HCT116 (cell line): ENCODE measurements around the gene HRG. TPM values are rescaled to one million over a fixed set of nuclear protein-coding genes. Genes with fewer than 3 reads are reported as not detected.

ENCODE experiments used
- ATAC-seq: fragments of 200-7000 bp; cut with Tn5 transposase; 2 replicates; pipeline ENCODE4 v1.9.1; 2020; ENCODE audit warnings: mild to moderate bottlenecking, moderate library complexity
- BruUV-seq: library from RNA; stranded (reverse); fragments of 400-500 nt; replicated peaks from 2 replicates; lab custom pipeline; 2021; lab: Mats Ljungman, UMichigan
- CTCF ChIA-PET: fragments of 300-600 bp; sonication (Branson Sonifier 250); formaldehyde crosslinking; loops from one replicate; lab custom pipeline; 2021; ENCODE audit warnings: antibody characterized with exemption; lab: Charles Lee
- POLR2A ChIA-PET: fragments of 300-600, 350-600 bp; sonication (Branson Sonifier 250); formaldehyde crosslinking; loops from one replicate; lab custom pipeline; 2021; ENCODE audit warnings: antibody characterized with exemption; lab: Charles Lee
- RAD21 ChIA-PET, 2 experiments: fragments of 300-600 bp; sonication (Branson Sonifier 250); formaldehyde crosslinking; loops; one replicate each; lab custom pipeline; 2023; ENCODE audit warnings: low total read pairs in 2 of 2; ENCODE audit not compliant: uncharacterized antibody in 2 of 2, unreplicated experiment in 2 of 2, low non-redundant PET in 1 of 2; lab: Charles Lee
- DNase-seq: peaks from one replicate; pipeline ENCODE4 v3.0.0-alpha.2; 2010; ENCODE audit warnings: low read depth, low spot score
- H2AFZ ChIP-seq: fragments of 200-600 bp; shearing (Covaris generic), sonication (generic); 2 replicates; pipeline ENCODE4 v1.6.1; 2017; ENCODE audit warnings: low read depth, mixed run types, mixed read lengths, antibody characterized with exemption, low read length; ENCODE audit not compliant: poor library complexity, severe bottlenecking
- H3K27ac ChIP-seq: 2 replicates; pipeline ENCODE4 v1.5.1; 2012; ENCODE audit warnings: low read depth, low read length
- H3K27me3 ChIP-seq: fragments of 200-600 bp; sonication (generic); 2 replicates; pipeline ENCODE4 v1.6.1; 2016; ENCODE audit warnings: mixed run types, low read length, mixed read lengths; ENCODE audit not compliant: insufficient read depth
- H3K36me3 ChIP-seq, 2 experiments: fragments of 200-500 bp in 1 of 2; fragments of 200-600 bp in 1 of 2; sonication (Bioruptor generic) in 1 of 2; sonication (generic) in 1 of 2; 2 replicates each; pipeline versions ENCODE4 v1.5.1 to v1.6.1; 2014 to 2016; ENCODE audit warnings: low read length in 2 of 2, inconsistent platforms in 1 of 2, mixed read lengths in 1 of 2, mixed run types in 1 of 2; ENCODE audit not compliant: insufficient read depth in 2 of 2, control insufficient read depth in 1 of 2
- H3K4me1 ChIP-seq, 2 experiments: fragments of 200-600 bp in 1 of 2; sonication (generic) in 1 of 2; 2 replicates each; pipeline versions ENCODE4 v1.5.1 to v1.6.1; 2012 to 2017; ENCODE audit warnings: low read length in 2 of 2, inconsistent platforms in 1 of 2, mild to moderate bottlenecking in 1 of 2, mixed read lengths in 1 of 2, mixed run types in 1 of 2, moderate library complexity in 1 of 2; ENCODE audit not compliant: insufficient read depth in 2 of 2, control insufficient read depth in 1 of 2
- H3K4me2 ChIP-seq: fragments of 200-600 bp; sonication (generic); 2 replicates; pipeline ENCODE4 v1.6.1; 2017; ENCODE audit warnings: mixed run types, low read length, mixed read lengths
- H3K4me3 ChIP-seq, 2 experiments: fragments of 200-600 bp in 1 of 2; sonication (generic) in 1 of 2; replicated peaks in 1 of 2; 2 replicates each; pipeline ENCODE4 v1.5.1; 2011 to 2016; ENCODE audit warnings: low read length in 2 of 2, control low read depth in 1 of 2, low read depth in 1 of 2, mild to moderate bottlenecking in 1 of 2, mixed read lengths in 1 of 2, mixed run types in 1 of 2
- H3K79me2 ChIP-seq: fragments of 200-600 bp; sonication (generic); 2 replicates; pipeline ENCODE4 v1.6.1; 2017; ENCODE audit warnings: mild to moderate bottlenecking, mixed run types, low read length, moderate library complexity, mixed read lengths; ENCODE audit not compliant: insufficient read depth
- H3K9ac ChIP-seq: fragments of 200-600 bp; sonication (generic); 2 replicates; pipeline ENCODE4 v1.6.1; 2016; ENCODE audit warnings: low read length, mixed read lengths
- H3K9me2 ChIP-seq: fragments of 200-600 bp; sonication (generic), shearing (Covaris generic); 2 replicates; pipeline ENCODE4 v1.6.1; 2017; ENCODE audit warnings: mixed run types, mild to moderate bottlenecking, moderate library complexity; ENCODE audit not compliant: insufficient read depth
- H3K9me3 ChIP-seq, 2 experiments: fragments of 200-500 bp in 1 of 2; fragments of 200-600 bp in 1 of 2; sonication (Bioruptor generic) in 1 of 2; sonication (generic) in 1 of 2; 2 replicates each; pipeline ENCODE4 v1.6.1; 2014 to 2017; ENCODE audit warnings: low read length in 2 of 2, mixed read lengths in 2 of 2, inconsistent platforms in 1 of 2, low read depth in 1 of 2, mild to moderate bottlenecking in 1 of 2, mixed run types in 1 of 2, moderate library complexity in 1 of 2; ENCODE audit not compliant: control insufficient read depth in 1 of 2, insufficient read depth in 1 of 2
- H4K20me1 ChIP-seq: fragments of 200-600 bp; sonication (generic), shearing (Covaris generic); 2 replicates; pipeline ENCODE4 v1.6.1; 2017; ENCODE audit warnings: mixed run types, mild to moderate bottlenecking, moderate library complexity; ENCODE audit not compliant: insufficient read depth
- CEBPB ChIP-seq: IDR thresholded peaks from 2 replicates; pipeline ENCODE4 v1.6.1; 2012; ENCODE audit warnings: low read depth
- EZH2phosphoT487 ChIP-seq: fragments of 200-600 bp; IDR thresholded peaks from 2 replicates; pipeline ENCODE4 v1.6.1; 2018; ENCODE audit warnings: antibody characterized with exemption, borderline replicate concordance
- JUND ChIP-seq: IDR thresholded peaks from 2 replicates; pipeline ENCODE4 v1.6.1; 2012
- POLR2A ChIP-seq: IDR thresholded peaks from 2 replicates; pipeline ENCODE4 v1.7.0; 2011; ENCODE audit warnings: borderline replicate concordance; ENCODE audit not compliant: insufficient read depth, insufficient read length; ENCODE audit errors: extremely low read depth
- POLR2AphosphoS5 ChIP-seq: IDR thresholded peaks from 2 replicates; pipeline ENCODE4 v1.6.1; 2011; ENCODE audit warnings: mild to moderate bottlenecking, low read depth, low read length, moderate library complexity
- RAD21 ChIP-seq: IDR thresholded peaks from 2 replicates; pipeline ENCODE4 v1.6.1; 2012; ENCODE audit warnings: low read depth, mild to moderate bottlenecking
- REST ChIP-seq: IDR thresholded peaks from 2 replicates; pipeline ENCODE4 v1.6.1; 2012; ENCODE audit warnings: low read depth
- SP1 ChIP-seq: IDR thresholded peaks from 2 replicates; pipeline ENCODE4 v1.6.1; 2012; ENCODE audit warnings: low read depth
- YY1 ChIP-seq: IDR thresholded peaks from 2 replicates; pipeline ENCODE4 v1.6.1; 2011; ENCODE audit warnings: low read length, low read depth, moderate library complexity, mild to moderate bottlenecking; ENCODE audit not compliant: insufficient replicate concordance; ENCODE audit errors: extremely low read depth
- ZFX ChIP-seq: fragments of 450-650 bp; IDR thresholded peaks from 2 replicates; pipeline ENCODE4 v1.6.1; 2017
- ZNF274 ChIP-seq: fragments of 200-500 bp; sonication (Bioruptor generic); IDR thresholded peaks from 2 replicates; pipeline ENCODE4 v1.6.1; 2014; ENCODE audit warnings: mild to moderate bottlenecking, low read depth, low read length, inconsistent platforms
- intact Hi-C: fragments of 100-400 bp; cut with micrococcal nuclease; formaldehyde crosslinking; loops from 2 replicates; pipeline ENCODE4 v1.10.0; 2022
- total RNA-seq: library from RNA; stranded (reverse); gene quantifications from one replicate; pipeline ENCODE4 v1.2.1, GENCODE V29; 2021; ENCODE audit not compliant: unreplicated experiment
- TF ChIP-seq, protein P1 (sequence below): IDR thresholded peaks from 2 replicates; pipeline ENCODE4 v1.6.1; 2012
- TF ChIP-seq, protein P2 (sequence below): IDR thresholded peaks from 2 replicates; pipeline ENCODE4 v1.6.1; 2011; ENCODE audit warnings: mild to moderate bottlenecking, low read length, moderate library complexity; ENCODE audit not compliant: insufficient replicate concordance; ENCODE audit errors: extremely low read depth

Gene HRG
- total RNA-seq, 1 experiment from 2014 or later, result 0.42 TPM

DNA sequence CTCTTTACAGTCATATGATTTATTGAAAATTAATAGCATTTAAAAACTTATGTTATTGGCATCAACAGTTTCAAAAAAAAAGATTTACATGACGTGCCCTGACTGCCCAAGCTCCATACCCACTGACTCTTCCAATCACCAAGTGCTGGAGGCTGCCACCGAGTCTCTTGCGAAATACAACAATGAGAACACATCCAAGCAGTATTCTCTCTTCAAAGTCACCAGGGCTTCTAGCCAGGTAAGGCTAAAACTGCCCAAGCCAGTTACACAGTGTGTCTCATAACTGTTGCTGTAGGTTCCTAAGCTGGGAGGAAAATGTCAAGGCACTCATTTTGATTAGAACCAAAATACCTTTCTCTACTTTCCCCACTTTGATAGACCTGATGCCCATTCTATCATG lies 21.1 kb upstream of the HRG start:
- H3K9ac ChIP-seq, result no peak overlapping the region
- H3K4me1 ChIP-seq, result peaks cover 0 to 5% of the 10 kb centered on the region in 2 experiments; a peak in 1 of 4 replicates
- no peak overlapping the region for H3K4me2 ChIP-seq
- H3K9me2 ChIP-seq, result no peaks in the 10 kb centered on the region; the same call in 1 of the 2 replicates
- H3K27me3 ChIP-seq, result no peaks in the 10 kb centered on the region
- POLR2A ChIA-PET, result no interaction called here
- RAD21 ChIA-PET, result interaction anchor here in 1 of 2 experiments (0.6 kb wide), 1 partner anchor 30 kb away, joined by 5 read pairs; no protein-coding TSS in a partner anchor
- H4K20me1 ChIP-seq, result no peaks in the 10 kb centered on the region
- CTCF ChIA-PET, result no interaction called here
- H3K79me2 ChIP-seq, result no peaks in the 10 kb centered on the region
- intact Hi-C loops, result no loop called here
- ATAC-seq, result no peak
- no peaks in the 10 kb centered on the region for H3K36me3 ChIP-seq
- no peaks in the 10 kb centered on the region for H3K9me3 ChIP-seq
- no peak for DNase-seq
- H3K4me3 ChIP-seq, result no peak overlapping the region
- H2AFZ ChIP-seq, result no peak overlapping the region
- no peak for TF ChIP-seq EZH2phosphoT487
- TF ChIP-seq CEBPB, result peak; percentile 54
- no TSS peak for BruUV-seq
- H3K27ac ChIP-seq, result no peak overlapping the region

DNA sequence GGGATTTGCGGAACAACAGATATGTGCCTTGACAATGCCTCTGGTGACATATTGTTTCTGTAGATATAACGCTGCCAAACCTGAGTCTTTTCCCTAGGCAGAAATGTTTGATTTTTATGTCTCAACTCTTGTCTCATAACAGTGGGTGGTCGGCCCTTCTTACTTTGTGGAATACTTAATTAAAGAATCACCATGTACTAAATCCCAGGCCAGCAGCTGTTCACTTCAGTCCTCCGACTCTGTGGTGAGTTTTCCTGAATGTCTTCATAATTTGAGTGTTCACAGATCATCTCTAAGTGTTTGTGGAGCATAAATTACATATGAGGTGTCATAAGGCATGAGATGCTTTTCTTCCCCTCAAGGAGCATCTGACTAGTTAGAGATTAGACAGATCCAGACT lies 19.7 kb upstream of the HRG start:
- ChIA-PET RAD21 (no interaction called here), POLR2A (no interaction called here), CTCF (no interaction called here)
- no peak overlapping the region for H3K27ac ChIP-seq
- H3K27me3 ChIP-seq, result no peaks in the 10 kb centered on the region
- H4K20me1 ChIP-seq, result no peaks in the 10 kb centered on the region
- H3K4me3 ChIP-seq, result no peak overlapping the region
- no peaks in the 10 kb centered on the region; the same call in 1 of the 2 replicates for H3K9me2 ChIP-seq
- H3K9me3 ChIP-seq, result no peaks in the 10 kb centered on the region
- H3K4me2 ChIP-seq, result no peak overlapping the region
- intact Hi-C loops, result no loop called here
- no peaks in the 10 kb centered on the region for H3K36me3 ChIP-seq
- H2AFZ ChIP-seq, result no peak overlapping the region
- BruUV-seq, result no TSS peak
- no peak overlapping the region for H3K9ac ChIP-seq
- H3K79me2 ChIP-seq, result no peaks in the 10 kb centered on the region
- ATAC-seq (no peak), DNase-seq (no peak)
- no peaks in the 10 kb centered on the region for H3K4me1 ChIP-seq
- TF ChIP-seq ZNF274 (no peak), POLR2AphosphoS5 (no peak), RAD21 (no peak), JUND (no peak), POLR2A (no peak), EZH2phosphoT487 (no peak), SP1 (no peak), ZFX (no peak), YY1 (no peak), REST (no peak)
- TF ChIP-seq, protein P1, sequence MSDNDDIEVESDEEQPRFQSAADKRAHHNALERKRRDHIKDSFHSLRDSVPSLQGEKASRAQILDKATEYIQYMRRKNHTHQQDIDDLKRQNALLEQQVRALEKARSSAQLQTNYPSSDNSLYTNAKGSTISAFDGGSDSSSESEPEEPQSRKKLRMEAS, result no peak
- TF ChIP-seq, protein P2, sequence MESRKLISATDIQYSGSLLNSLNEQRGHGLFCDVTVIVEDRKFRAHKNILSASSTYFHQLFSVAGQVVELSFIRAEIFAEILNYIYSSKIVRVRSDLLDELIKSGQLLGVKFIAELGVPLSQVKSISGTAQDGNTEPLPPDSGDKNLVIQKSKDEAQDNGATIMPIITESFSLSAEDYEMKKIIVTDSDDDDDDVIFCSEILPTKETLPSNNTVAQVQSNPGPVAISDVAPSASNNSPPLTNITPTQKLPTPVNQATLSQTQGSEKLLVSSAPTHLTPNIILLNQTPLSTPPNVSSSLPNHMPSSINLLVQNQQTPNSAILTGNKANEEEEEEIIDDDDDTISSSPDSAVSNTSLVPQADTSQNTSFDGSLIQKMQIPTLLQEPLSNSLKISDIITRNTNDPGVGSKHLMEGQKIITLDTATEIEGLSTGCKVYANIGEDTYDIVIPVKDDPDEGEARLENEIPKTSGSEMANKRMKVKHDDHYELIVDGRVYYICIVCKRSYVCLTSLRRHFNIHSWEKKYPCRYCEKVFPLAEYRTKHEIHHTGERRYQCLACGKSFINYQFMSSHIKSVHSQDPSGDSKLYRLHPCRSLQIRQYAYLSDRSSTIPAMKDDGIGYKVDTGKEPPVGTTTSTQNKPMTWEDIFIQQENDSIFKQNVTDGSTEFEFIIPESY, result no peak
